Measurements from ENCODE around the gene NSRP1. TPM values are rescaled to one million over a fixed set of nuclear protein-coding genes. Genes with fewer than 3 reads are reported as not detected.
"Not testable (repeated sequence)": the region's sequence is repeated elsewhere in the genome, so short reads cannot be mapped to it uniquely, and the experiment has no call there.

NSRP1 gene
- total RNA-seq, 3 donors from 2014 or later = 24.5 to 41.7 (median 24.7) TPM

DNA sequence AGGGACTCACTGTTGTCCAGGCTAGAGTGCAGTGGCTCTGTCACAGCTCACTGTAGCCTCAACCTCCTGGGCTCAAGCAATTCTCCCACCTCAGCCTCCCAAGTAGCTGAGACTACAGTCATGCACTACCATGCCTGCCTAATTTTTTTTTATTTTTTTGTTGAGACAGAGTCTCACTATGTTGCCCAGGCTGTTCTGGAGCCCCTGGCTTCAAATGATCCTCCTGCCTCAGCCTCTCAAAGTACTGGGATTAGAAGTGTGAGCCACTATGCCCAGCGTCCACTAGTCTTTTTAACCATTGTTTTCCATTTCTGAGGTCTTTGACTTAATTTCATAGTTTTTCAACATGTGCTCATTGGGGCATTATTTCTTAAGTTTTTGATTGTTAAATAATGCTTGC, 13.5 kb downstream of the NSRP1 start:
- Histone ChIP-seq H3K36me3 (ENCODE audit: low read depth) (no peaks in the 10 kb centered on the region), H3K9me3 (no peaks in the 10 kb centered on the region), H3K4me3 (no peak overlapping the region), H3K4me1 (ENCODE audit: low read depth) (no peaks in the 10 kb centered on the region)
- no peak for ATAC-seq
- TF ChIP-seq, protein P1, sequence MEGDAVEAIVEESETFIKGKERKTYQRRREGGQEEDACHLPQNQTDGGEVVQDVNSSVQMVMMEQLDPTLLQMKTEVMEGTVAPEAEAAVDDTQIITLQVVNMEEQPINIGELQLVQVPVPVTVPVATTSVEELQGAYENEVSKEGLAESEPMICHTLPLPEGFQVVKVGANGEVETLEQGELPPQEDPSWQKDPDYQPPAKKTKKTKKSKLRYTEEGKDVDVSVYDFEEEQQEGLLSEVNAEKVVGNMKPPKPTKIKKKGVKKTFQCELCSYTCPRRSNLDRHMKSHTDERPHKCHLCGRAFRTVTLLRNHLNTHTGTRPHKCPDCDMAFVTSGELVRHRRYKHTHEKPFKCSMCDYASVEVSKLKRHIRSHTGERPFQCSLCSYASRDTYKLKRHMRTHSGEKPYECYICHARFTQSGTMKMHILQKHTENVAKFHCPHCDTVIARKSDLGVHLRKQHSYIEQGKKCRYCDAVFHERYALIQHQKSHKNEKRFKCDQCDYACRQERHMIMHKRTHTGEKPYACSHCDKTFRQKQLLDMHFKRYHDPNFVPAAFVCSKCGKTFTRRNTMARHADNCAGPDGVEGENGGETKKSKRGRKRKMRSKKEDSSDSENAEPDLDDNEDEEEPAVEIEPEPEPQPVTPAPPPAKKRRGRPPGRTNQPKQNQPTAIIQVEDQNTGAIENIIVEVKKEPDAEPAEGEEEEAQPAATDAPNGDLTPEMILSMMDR (IDR thresholded peaks at IDR 0.05) = no peak
- DNase-seq = no peak
- intact Hi-C loops (cut with DNase I, micrococcal nuclease) = no loop called here

DNA sequence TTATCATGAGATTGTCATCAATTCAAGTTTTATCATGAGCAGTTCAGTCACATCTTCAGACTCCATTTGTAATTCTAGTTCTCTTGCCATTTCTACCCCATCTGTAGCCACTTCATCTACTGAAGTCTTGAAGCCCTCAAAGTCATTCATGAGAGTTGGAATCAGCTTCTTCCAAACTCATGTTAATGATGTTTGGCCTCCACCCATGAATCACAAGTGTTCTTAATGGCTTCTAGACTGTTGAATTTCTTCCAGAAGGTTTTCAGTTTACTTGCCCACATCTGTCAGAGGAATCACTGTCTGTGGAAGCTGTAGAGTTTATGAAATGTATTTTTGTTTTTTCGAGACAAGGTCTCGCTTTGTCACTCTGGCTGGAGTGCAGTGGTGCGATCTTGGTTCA, 16.0 kb downstream of the NSRP1 start:
- no peak for ATAC-seq
- Histone ChIP-seq H3K4me1 (ENCODE audit: low read depth) (no peaks in the 10 kb centered on the region), H3K4me3 (no peak overlapping the region), H3K9me3 (no peaks in the 10 kb centered on the region), H3K36me3 (ENCODE audit: low read depth) (no peaks in the 10 kb centered on the region)
- no peak for DNase-seq
- TF ChIP-seq, protein P1 (IDR thresholded peaks at IDR 0.05) = no peak
- intact Hi-C loops (cut with DNase I, micrococcal nuclease) = no loop called here

DNA sequence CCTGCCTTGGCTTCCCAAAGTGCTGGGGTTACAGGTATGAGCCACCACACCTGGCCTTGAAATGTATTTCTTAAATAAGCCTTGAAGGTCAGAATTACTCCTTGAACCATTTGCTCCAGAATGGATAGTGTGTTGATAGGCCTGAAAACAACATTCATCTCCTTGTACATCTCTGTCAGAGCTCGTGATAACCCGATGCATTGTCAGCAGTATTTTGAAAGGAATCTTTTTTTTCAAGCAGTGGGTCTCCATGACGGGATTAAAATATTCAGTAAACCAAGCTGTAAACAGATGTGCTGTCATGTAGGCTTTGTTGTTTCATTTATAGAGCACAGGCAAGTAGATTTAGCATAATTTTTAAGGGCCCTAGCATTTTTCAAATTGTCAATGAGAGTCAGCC, 16.6 kb downstream of the NSRP1 start:
- Histone ChIP-seq H3K9me3 (no peaks in the 10 kb centered on the region), H3K4me3 (no peak overlapping the region), H3K4me1 (ENCODE audit: low read depth) (no peaks in the 10 kb centered on the region), H3K36me3 (ENCODE audit: low read depth) (no peaks in the 10 kb centered on the region)
- no peak for ATAC-seq
- intact Hi-C loops (cut with DNase I, micrococcal nuclease) = no loop called here
- DNase-seq = no peak
- TF ChIP-seq, protein P1 (IDR thresholded peaks at IDR 0.05) = no peak

DNA sequence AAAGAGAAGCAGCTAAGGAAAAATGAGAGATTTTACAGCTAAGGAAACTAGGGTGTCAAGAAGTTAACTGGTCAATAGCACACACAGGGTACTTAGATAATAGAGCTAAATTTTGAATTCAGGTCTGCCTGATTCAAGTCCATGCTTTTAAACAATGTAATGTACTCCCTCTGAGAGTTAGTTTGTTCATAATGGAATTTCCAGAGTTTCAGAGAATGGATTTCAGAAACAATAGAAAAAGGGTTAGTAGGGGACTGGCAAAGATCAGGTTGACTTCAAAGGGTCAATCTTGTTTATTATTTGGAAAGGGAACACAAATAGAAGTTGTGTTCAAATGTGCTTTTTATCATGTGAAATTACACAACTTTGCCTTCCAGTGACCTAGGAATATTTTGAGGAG, 17.9 kb downstream of the NSRP1 start:
- no peak for DNase-seq
- Histone ChIP-seq H3K36me3 (ENCODE audit: low read depth) (no peaks in the 10 kb centered on the region), H3K9me3 (no peaks in the 10 kb centered on the region), H3K4me1 (ENCODE audit: low read depth) (no peaks in the 10 kb centered on the region), H3K4me3 (no peak overlapping the region)
- no peak for ATAC-seq
- intact Hi-C loops (cut with DNase I, micrococcal nuclease) = no loop called here
- TF ChIP-seq, protein P1 (IDR thresholded peaks at IDR 0.05) = no peak

DNA sequence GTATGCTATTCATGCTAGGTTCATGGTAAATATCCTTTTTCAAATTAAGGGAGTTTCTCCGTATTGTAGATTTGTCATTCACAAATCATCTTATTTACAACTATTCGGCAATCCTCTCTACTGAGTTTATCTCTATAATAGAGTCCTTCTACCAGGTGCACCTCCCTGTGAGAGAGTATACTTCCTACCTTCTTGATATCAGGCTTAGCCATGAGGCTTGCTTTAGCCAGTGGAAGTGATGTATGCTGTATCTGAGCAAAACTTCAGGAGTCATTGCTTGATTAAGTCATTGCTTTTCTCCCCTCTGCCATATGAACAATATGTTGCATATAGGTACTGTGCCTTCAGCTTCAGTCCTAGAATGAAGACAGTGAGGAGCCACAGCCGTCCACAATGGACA, 20.5 kb downstream of the NSRP1 start:
- TF ChIP-seq, protein P1 (IDR thresholded peaks at IDR 0.05) = no peak
- DNase-seq (no peak), ATAC-seq (no peak)
- Histone ChIP-seq H3K4me3 (no peak overlapping the region), H3K36me3 (ENCODE audit: low read depth) (no peaks in the 10 kb centered on the region), H3K9me3 (no peaks in the 10 kb centered on the region), H3K4me1 (ENCODE audit: low read depth) (no peaks in the 10 kb centered on the region)
- intact Hi-C loops (cut with DNase I, micrococcal nuclease) = no loop called here

DNA sequence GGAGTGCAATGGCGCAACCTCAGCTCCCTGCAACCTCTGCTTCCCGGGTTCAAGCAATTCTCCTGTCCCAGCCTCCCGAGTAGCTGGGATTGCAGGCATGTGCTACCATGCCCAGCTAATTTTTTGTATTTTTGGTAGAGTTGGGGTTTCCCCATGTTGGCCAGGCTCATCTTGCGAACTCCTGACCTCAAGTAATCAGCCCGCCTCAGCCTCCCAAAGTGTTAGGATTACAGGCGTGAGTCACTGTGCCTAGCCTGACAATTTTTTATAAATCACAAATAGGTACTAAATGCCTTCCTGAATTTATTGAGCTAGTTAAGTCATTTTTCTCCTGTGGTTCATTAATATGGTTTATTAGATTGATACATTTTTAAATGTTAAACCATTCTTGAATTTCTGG, 31.2 kb downstream of the NSRP1 start:
- DNase-seq; intact Hi-C loops (cut with DNase I, micrococcal nuclease); ATAC-seq; H3K4me3 ChIP-seq; H3K4me1 ChIP-seq (ENCODE audit: low read depth); H3K36me3 ChIP-seq (ENCODE audit: low read depth); H3K9me3 ChIP-seq: not testable (repeated sequence)

All from mucosa of descending colon (tissue), 3 donors.